SH-SY5Y (cell line): ENCODE measurements around the gene TMPRSS11B.

Source experiments
- GATA2 ChIP-seq: IDR thresholded peaks from 2 replicates; pipeline ENCODE4 v1.6.1; 2011; ENCODE audit warnings: mild to moderate bottlenecking, low read depth, low read length
- GATA3 ChIP-seq: IDR thresholded peaks from 2 replicates; pipeline ENCODE4 v1.6.1; 2011; ENCODE audit warnings: low read depth, mild to moderate bottlenecking, low read length, moderate library complexity

DNA sequence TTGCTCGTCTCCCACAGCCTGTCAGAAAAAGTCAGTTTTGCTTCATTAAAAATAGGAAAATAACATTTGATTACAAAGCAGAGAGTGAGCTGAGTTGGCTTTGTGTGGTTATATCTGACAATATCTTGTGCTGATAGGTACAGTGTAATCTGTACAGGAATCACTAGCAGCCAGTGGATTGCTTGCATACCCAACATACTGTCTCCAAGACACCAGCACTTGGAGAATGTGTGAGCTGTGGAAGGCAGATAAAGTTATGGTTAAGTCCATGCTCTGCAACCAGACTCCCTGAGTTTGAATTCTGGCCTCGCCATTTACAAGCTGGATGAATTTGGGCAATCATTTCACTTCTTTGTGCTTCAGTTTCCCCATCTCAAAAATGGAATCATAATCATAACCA lies 58.3 kb downstream of the TMPRSS11B start:
- TF ChIP-seq GATA2, result no peak
- no peak for TF ChIP-seq GATA3
